ENCODE data around the gene L3MBTL4. TPM values are rescaled to one million over a fixed set of nuclear protein-coding genes. Genes with fewer than 3 reads are reported as not detected.

L3MBTL4 gene
- total and polyA plus RNA-seq, 7 donors: 0.04 to 1.3 (median 0.22) TPM

DNA sequence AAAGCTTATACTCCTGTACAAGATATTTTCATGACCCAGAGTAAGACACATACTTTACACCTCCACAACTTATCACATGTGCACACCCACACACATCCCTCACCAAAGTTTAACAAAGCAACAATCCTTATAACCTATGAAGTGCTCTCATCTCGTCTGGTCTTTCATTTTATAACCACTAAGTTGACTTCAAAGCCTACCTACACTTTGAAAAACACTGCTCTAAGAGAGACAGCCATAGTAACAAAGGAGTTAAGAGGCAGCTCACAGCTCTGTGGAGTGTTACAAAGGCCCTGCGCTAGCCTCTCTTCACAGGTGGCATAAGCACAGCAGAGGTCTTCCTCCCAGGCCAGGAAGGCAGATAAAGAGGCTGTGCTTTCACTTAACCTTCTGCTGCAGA lies 449.7 kb downstream of the L3MBTL4 start:
- TF ChIP-seq, protein P1, sequence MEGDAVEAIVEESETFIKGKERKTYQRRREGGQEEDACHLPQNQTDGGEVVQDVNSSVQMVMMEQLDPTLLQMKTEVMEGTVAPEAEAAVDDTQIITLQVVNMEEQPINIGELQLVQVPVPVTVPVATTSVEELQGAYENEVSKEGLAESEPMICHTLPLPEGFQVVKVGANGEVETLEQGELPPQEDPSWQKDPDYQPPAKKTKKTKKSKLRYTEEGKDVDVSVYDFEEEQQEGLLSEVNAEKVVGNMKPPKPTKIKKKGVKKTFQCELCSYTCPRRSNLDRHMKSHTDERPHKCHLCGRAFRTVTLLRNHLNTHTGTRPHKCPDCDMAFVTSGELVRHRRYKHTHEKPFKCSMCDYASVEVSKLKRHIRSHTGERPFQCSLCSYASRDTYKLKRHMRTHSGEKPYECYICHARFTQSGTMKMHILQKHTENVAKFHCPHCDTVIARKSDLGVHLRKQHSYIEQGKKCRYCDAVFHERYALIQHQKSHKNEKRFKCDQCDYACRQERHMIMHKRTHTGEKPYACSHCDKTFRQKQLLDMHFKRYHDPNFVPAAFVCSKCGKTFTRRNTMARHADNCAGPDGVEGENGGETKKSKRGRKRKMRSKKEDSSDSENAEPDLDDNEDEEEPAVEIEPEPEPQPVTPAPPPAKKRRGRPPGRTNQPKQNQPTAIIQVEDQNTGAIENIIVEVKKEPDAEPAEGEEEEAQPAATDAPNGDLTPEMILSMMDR (IDR thresholded peaks at IDR 0.05): no peak
- H3K4me3 ChIP-seq: no peak overlapping the region
- H3K27me3 ChIP-seq (ENCODE audit: insufficient read depth in 3 of 3, low read length in 2 of 3): no peaks in the 10 kb centered on the region
- DNase-seq: no peak
- intact Hi-C loops (cut with DNase I): loop anchor here in 1 of 2 donors (10.0 kb wide), 1 partner anchor 60 kb away; no protein-coding TSS in a partner anchor
- H3K9me3 ChIP-seq: no peaks in the 10 kb centered on the region
- no peaks in the 10 kb centered on the region for H3K4me1 ChIP-seq
- 49 to 81% (median 79%) methylated on average over 2 of the region's 2 CpGs for WGBS, 3 donors
- no peak overlapping the region for H3K27ac ChIP-seq
- ATAC-seq: no peak
- no peaks in the 10 kb centered on the region for H3K36me3 ChIP-seq (ENCODE audit: insufficient read depth in 1 of 2, low read depth in 1 of 2)

DNA sequence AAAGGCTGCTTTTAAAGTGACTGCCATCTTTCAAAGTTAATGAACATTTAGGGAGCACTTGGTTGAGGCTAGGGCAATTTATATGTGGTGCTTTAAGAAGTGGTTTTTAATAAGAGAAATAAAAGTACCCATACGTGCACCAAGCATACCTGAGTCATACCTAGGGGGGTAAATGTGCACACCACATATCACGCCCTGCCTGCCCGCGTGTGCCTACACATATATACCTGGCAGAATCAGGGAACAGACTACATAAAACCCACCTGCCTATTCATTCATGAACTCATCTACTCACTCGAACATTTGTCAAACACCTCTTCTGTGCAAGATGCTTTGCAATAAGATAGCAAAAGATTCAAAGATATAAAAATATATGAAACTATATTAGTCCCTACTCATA lies 450.1 kb downstream of the L3MBTL4 start:
- TF ChIP-seq, protein P1 (IDR thresholded peaks at IDR 0.05): no peak
- H3K27me3 ChIP-seq (ENCODE audit: insufficient read depth in 3 of 3, low read length in 2 of 3): no peaks in the 10 kb centered on the region
- no peak overlapping the region for H3K27ac ChIP-seq
- H3K36me3 ChIP-seq (ENCODE audit: insufficient read depth in 1 of 2, low read depth in 1 of 2): no peaks in the 10 kb centered on the region
- ATAC-seq (no peak), DNase-seq (no peak)
- intact Hi-C loops (cut with DNase I): loop anchor here in 1 of 2 donors (10.0 kb wide), 1 partner anchor 60 kb away; no protein-coding TSS in a partner anchor
- H3K4me1 ChIP-seq: no peaks in the 10 kb centered on the region
- no peak overlapping the region for H3K4me3 ChIP-seq
- 82 to 92% (median 86%) methylated on average over 5 of the region's 5 CpGs for WGBS, 3 donors
- no peaks in the 10 kb centered on the region for H3K9me3 ChIP-seq

DNA sequence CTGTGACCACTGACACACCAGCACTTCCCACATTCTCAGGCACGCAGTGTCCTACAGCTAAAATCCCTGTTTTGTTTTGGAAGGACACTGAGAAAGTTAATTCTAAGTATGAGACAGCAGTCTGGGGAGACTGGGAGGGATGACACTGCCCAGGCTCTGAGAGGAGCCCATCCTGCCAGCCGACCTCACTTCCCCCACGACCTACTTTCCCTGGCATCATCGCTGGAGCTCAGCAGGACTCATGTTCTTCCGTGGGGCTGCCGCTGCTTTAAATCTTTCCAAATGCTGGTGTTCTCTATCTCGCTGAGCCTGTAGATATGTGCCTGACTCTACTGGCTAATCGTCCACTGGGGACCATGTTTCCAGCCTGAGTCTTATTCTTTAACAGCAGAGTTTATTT lies 450.6 kb downstream of the L3MBTL4 start:
- H3K9me3 ChIP-seq: no peaks in the 10 kb centered on the region
- no peak overlapping the region for H3K27ac ChIP-seq
- TF ChIP-seq, protein P1 (IDR thresholded peaks at IDR 0.05): no peak
- no peak for DNase-seq
- H3K4me3 ChIP-seq: no peak overlapping the region
- H3K4me1 ChIP-seq: no peaks in the 10 kb centered on the region
- no peaks in the 10 kb centered on the region for H3K36me3 ChIP-seq (ENCODE audit: insufficient read depth in 1 of 2, low read depth in 1 of 2)
- ATAC-seq: peak in 2 of 4 donors; percentile 68 to 74
- H3K27me3 ChIP-seq (ENCODE audit: insufficient read depth in 3 of 3, low read length in 2 of 3): no peaks in the 10 kb centered on the region
- intact Hi-C loops (cut with DNase I): loop anchor here in 1 of 2 donors (10.0 kb wide), 1 partner anchor 59 kb away; no protein-coding TSS in a partner anchor
- WGBS, 3 donors: 23 to 58% (median 28%) methylated on average over 8 of the region's 8 CpGs

DNA sequence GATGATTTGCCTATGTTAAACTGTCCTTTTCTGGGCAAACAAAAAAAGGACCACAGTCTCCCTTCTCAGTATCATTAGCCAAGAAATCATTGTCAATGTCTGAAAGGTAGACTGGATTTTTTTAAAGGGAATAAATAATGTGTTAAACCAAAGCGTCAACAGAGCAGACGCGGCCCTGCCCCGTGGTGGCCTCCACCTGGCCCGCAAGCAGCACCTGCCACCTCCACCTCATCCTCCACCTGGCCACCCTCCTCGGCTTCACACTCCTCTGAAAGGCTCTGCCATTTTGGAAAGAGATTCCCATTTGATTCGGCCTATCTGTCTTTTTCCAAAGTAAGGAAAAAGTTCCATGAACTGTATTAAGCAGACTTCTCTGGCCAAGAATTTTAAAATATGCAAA lies 451.4 kb downstream of the L3MBTL4 start:
- Histone ChIP-seq H3K27ac (no peak overlapping the region), H3K4me1 (no peaks in the 10 kb centered on the region), H3K36me3 (ENCODE audit: insufficient read depth in 1 of 2, low read depth in 1 of 2) (no peaks in the 10 kb centered on the region), H3K4me3 (no peak overlapping the region), H3K9me3 (no peaks in the 10 kb centered on the region), H3K27me3 (ENCODE audit: insufficient read depth in 3 of 3, low read length in 2 of 3) (no peaks in the 10 kb centered on the region)
- WGBS, 3 donors: 90 to 96% (median 92%) methylated on average over 7 of the region's 7 CpGs
- intact Hi-C loops (cut with DNase I): loop anchor here in 1 of 2 donors (10.0 kb wide), 1 partner anchor 58 kb away; no protein-coding TSS in a partner anchor
- DNase-seq: no peak
- TF ChIP-seq, protein P1 (IDR thresholded peaks at IDR 0.05): no peak
- no peak for ATAC-seq

DNA sequence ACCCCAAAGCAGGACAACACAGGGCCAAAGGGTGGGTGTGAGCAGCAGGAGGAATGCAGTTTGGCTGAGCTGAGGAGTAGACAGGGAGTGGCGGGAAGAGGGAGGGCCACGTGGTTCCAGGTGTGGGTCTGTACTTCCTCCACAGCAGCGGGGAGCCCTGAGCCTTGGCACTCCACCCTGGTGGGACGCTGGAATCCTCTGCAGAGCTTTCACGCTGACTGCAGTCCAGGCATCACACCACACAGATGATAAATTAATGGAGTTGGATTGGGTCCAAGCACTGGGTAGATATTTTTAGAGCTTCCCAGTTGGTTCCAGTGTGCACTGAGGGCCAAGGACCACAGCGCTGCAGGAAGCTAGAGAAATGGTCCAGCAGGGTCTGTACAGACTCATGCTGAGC lies 452.3 kb downstream of the L3MBTL4 start:
- no peaks in the 10 kb centered on the region for H3K4me1 ChIP-seq
- peak in 2 of 4 donors; percentile 33 to 34 for ATAC-seq
- H3K27me3 ChIP-seq (ENCODE audit: insufficient read depth in 3 of 3, low read length in 2 of 3): no peaks in the 10 kb centered on the region
- no peak overlapping the region for H3K27ac ChIP-seq
- DNase-seq: no peak
- WGBS, 3 donors: 19 to 33% (median 22%) methylated on average over 6 of the region's 6 CpGs
- H3K36me3 ChIP-seq (ENCODE audit: insufficient read depth in 1 of 2, low read depth in 1 of 2): no peaks in the 10 kb centered on the region
- intact Hi-C loops (cut with DNase I): loop anchor here in 1 of 2 donors (10.0 kb wide), 1 partner anchor 58 kb away; no protein-coding TSS in a partner anchor
- H3K9me3 ChIP-seq: no peaks in the 10 kb centered on the region
- TF ChIP-seq, protein P1 (IDR thresholded peaks at IDR 0.05): no peak
- no peak overlapping the region for H3K4me3 ChIP-seq
